DMS153 (cell line): Measurements from ENCODE around the gene ERMAP.
A peak's percentile ranks its signal among the peaks of the same experiment; 100 is the strongest.
"Not testable (repeated sequence)": the region's sequence is repeated elsewhere in the genome, so short reads cannot be mapped to it uniquely, and the experiment has no call there.

Experiments used
- DNase-seq: peaks from one replicate; lab custom pipeline; 2025; lab: John Stamatoyannopoulos, UW

ERMAP gene

DNA sequence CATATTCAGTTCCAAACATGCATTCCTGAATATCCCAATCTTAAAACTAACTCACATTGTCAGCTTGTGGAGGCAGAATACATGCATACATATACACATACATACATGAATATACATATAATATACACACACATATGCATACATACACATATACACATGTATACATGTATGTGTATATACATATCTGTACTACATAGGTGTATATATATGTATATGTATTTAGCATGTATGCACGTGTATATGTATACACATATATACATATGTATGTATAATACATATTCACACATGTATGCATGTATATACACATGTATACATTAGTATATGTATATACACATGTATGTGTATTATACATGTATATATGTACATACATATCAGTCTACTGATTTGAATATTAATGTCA lies 28.3 kb downstream of the ERMAP start:
- DNase-seq = no peak

DNA sequence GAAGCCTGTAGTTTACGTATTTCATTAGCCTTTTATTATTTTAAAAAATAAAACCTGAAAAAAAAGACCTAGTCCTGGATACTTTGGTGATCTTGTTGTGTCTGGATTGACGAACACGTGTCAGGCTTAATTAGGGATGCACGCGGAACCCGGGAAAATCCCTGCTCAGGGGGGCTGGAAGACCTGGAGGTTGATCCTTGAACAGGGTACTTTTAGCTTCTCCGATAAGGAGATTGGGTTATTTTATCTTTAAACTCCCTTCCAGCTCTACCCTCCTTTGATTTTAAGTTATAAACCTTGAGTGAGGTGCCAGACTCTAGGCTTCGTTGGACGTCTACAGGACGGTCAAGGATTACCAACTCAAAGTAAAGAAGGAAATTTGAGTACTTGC lies 28.9 kb downstream of the ERMAP start:
- no peak for DNase-seq

DNA sequence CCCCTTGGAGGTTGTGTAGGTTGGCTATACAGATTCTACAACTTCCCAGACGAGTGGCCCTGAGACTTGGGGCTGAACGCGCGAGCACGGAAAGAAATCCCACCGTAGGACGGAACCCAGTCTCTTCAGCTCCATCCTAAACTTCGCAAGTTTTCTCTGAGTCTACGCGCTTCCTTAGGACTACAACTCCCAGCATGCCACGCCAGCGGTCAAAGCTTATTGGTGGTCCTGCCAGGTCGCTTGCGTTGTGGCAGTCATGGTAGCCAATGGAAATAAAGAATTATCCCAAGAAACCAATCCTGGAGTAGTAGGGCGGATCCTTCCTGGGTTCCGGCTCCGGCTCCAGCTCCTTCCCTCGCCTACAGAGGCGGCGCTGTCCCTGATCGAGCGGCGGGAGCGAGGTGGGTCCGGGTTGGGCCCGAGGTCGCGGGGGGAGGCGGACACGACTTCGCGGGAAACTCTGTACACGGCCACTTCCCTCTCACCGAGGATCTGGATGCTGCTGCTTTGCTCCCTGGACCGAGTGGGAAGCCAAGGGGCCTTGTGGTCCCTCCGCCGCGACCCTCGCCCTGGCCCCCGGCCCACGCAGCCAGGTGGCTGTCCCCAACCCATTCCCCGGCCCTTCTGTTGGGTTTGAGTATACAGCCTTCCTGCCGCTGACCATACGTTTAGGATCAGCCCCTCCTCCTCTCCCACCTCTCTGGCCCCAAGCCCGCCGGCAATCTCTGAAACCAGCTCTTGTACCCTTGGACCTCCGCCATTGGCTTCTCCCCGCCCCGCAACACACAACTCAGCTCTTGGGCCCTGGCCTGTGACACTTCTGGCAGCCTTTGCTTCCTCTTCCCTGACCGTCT lies 29.6 kb downstream of the ERMAP start, which contains the start of gene ZNF691:
TSS of gene ZNF691 (plus strand) at position 357 of the 854 bp plus-strand sequence. CDS start 3,046 bp downstream, outside the sequence.
- DNase-seq = peak; percentile 97

DNA sequence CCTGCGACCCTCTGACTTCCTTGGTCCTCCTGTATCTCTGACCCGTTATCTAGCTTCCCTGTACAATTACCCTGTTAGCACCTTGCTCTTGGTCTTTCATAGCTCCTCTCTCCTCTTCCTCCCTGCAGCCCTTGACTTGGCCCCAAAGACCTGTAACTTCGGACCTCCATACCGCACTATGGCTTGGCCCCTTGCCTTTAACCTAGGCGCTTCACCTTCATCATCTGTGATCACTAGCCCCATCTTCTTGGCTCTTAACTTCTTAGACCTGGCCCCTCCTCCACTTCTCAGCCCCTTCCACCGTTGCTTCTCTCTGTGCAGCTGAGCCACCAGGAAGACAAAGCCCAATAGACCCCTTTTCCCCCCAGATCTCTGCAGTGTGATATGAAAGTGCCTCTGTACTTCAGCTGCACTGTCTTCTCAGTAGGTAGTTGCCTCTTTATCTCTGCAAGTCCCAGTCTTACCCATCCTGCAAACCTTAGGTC lies 30.2 kb downstream of the ERMAP start:
- no peak for DNase-seq

DNA sequence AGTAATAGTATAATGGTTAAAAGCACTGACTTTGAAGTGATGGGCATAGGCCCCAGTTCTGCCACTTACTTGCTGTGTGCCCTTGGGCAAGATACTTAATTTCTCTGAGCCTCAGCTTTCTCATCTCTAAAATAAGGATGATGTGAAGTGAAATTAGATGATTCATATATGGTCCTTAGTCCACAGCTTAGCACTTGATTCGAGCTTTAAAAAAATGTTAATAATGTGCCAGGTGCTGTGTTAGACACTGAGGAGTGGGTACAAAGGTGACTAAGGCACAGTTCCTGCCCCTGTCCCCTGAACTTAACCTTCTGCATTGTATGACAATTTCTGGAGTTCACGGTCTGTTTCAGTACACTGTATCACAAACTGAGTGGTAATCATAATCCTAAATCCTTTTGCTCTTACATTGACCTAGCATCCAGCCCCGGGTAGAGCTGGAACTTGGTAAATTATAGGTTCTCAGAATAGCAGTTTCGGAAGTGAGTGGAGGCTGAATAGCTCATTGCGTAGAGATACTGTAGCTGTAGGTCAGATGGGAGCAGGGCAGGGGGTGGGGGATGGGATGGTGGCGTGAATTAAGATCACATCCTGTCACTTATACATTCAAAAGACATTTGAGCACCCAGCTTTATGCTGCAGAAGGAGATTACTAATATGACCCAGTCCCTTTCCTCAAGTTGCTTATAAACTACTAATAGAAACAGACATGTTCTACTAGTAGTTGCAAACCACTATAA lies 31.0 kb downstream of the ERMAP start:
- no peak for DNase-seq

DNA sequence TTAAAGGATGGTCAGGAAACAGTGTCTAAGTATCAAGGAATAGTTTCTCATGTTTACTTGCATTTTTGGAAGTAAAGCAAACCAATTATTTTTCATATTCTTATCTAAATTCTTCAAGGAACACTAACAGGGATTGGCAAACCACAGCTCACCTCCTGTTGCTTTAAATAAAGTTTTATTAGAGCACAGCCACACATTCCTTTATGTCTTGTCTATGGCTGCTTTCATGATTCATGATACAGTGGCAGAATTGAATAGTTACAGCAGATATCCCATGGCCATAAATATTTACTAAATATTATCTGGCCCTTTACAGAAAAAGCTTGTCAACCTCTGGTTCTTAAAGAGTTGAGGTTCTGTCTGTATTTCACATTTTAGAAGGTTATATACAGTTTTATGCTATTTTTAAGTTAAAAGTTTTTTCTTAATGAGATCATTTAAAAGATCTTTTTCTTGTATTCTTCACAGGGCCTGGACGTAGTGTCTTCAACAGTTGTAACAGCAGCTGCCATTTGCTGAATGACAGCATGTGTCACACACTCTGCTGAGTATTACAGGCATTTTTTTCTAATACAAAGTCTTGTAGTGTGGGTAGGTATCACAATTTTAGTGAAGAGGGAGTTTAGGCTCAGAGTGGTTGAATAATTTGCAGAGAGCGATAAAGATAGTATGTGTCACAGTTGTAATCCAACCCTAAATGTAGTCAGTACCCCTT lies 32.1 kb downstream of the ERMAP start:
- no peak for DNase-seq

DNA sequence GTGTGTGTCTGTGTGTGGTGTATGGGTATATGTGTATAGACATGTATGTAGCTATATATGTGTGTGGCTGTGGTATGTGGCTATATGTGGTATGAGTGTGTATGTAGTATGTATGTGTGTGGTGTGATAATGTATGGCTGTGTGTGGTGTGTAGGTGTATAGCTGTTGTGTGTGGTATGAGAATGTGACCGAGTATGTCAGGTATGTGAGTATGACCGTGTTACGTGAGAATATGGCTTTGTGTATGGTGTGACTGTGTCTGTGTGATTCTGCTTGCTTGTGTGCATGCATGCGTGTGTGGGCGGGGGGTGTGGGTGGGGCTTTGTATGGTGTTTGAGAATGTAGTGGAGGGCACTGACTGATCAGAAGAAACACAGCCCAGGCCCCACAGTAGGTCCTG lies 33.0 kb downstream of the ERMAP start:
- DNase-seq = no peak

DNA sequence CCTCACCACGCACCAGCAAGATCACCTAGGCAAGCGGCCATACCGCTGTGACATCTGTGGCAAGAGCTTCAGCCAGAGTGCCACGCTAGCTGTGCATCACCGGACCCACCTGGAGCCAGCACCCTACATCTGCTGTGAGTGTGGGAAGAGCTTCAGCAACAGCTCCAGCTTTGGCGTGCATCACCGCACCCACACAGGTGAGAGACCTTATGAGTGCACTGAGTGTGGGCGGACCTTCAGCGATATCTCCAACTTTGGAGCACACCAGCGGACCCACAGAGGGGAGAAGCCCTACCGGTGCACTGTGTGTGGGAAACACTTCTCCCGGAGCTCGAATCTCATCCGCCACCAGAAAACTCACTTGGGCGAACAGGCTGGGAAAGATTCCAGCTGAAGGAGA lies 34.5 kb downstream of the ERMAP start:
- no peak for DNase-seq

DNA sequence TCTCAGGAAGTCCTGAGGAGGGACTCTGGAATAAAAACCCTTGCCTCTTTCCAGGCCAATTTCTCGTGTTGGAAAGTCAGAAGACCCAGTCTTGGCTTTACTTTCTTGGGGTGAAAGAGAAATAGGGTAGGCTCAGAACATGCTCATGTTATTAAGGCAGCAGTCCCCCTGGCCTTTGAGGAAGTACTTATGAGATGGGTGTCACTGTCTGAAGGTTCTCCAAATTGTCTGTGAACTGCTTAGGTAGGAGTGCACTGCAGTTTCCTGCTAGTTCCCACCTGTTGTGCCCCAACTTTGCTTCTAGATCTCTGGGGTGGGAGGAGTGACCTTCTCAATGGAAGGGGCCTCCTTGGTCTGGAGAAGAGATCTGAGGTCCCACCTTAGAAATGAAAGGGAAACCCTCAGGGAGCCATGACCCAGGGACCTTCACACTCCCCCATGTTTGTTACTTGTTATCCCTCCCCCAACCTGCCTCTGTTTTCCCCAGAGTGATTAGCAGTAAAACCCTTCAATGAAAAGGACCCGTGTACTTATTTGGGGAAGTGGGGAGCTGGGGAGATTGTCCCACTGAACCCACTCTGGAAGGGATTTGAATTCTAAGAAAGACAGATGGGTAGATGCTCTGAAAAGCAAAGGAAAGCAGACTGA lies 35.2 kb downstream of the ERMAP start:
- no peak for DNase-seq

DNA sequence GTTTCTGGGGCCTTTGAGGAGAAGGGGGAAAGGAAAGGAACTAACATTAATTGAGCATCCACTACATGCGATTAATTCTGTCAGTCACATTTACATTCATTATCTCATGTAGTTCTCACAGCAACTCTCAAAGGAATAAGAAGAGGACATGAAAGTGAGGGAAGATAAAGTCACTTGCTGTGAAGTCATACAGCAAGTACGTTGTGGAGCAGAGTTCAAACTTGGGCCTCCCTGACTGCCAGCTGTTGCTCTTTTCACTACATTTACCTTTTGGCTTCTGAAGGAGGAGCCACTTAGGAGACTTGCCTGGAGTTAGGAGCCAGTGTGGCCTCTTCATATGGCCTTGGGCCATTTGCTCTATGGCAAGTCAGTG lies 35.7 kb downstream of the ERMAP start:
- no peak for DNase-seq

DNA sequence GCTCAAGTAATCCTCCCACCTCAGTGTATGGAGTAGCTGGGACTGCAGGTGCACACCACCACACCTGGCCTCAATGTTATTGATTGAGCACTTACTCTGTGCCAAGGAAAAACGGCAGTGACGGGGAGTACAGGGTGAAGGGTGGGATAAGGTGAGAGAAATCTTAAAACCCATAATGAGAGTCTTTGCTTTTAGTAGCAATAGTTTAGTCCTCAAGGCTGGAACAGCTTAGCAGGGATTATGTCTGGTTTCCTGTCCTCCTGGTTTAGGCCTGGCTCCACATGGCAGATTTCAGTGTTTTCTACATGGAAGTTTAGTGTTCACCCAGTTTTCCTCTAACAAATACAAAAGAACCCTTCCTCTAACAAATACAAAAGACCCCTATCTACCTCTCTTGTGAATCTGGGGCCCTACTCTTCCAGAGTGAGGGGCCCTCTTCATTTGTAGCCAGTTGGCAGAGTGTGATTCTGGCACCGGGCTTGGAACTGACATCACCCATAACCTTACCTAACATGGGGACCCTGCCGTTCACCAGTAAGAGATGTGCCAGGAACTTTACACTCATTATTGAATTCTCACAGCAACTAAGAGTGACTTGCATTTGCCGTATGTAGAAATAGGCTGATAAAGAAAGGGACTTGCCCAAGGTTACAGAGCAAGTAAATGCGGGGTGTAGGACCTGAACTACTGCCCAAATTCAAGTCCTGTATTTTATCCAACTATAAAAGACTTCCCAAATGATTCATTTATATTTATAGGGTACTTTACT lies 36.4 kb downstream of the ERMAP start:
- no peak for DNase-seq

DNA sequence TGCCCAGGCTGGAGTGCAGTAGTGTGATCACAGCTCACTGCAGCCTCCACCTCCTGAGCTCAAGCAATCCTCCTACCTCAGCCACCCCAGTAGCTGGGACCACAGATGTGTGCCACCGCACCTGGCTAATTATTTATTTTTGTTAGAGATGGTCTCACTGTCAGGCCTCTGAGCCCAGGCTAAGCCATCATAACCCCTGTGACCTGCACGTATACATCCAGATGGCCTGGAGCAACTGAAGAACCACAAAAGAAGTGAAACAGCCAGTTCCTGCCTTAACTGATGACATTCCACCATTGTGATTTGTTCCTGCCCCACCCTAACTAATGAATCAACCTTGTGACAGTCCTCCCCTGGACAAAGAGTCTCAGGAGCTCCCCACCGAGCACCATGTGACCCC lies 39.6 kb downstream of the ERMAP start:
- not testable (repeated sequence) for DNase-seq

DNA sequence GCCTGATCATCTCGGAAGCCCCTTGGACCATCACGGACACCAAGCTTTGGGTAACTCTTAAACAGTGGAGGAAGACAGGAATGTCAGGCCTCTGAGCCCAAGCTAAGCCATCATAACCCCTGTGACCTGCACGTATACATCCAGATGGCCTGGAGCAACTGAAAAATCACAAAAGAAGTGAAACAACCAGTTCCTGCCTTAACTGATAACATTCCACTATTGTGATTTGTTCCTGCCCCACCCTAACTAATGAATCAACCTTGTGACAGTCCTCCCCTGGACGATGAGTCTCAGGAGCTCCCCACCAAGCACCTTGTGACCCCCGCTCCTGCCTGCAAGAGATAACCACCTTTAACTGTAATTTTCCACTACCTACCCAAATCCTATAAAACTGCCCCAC lies 42.4 kb downstream of the ERMAP start:
- not testable (repeated sequence) for DNase-seq

DNA sequence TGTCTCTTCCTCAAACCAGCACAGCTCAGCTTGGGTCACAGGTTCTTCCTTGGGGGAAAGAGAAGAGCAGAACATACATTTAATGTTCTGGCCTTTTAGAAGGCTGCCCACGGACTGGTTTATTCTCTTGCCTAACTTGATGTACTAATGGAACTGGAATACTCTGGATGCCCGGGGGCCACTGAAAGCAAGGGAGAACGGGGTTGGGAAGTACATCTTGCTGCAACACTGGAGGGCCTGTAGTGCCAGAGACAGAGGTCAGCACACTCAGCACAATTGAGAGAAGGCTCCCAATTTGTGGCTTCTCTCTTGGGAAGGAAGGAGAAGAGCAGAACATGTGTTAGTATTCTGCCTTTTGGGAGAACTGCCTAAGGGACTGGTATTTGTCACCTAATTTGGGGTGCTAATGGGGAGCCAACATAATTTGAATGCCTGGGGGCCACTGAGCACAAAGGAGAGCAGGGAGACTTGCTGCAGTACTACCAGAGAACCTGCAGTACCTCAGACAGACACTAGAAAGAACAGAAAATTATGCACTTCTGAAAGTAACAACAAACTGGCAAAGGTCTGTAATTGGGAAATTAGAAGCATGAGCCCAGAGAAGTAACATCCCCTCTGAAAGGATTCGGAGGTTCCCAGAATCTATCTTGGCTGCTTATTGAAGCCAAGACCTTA lies 43.6 kb downstream of the ERMAP start:
- DNase-seq = no peak

DNA sequence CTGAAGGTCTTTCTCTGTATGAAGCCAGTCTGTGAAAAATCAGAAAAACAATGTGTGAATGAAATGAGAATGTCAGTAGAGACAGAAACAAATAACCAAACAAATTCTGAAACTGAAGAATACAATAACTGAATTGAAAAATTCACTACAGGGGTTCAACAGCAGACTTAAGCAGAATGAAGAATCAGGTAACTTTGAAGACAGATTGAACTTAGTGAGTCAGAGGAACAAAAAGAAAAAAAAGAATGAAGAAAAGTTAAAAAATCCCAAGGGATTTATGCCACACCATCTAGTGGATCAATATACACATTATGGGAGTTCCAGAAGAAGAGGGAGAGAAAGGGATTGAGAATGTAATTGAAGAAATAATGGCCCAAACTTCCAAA lies 44.1 kb downstream of the ERMAP start:
- no peak for DNase-seq

DNA sequence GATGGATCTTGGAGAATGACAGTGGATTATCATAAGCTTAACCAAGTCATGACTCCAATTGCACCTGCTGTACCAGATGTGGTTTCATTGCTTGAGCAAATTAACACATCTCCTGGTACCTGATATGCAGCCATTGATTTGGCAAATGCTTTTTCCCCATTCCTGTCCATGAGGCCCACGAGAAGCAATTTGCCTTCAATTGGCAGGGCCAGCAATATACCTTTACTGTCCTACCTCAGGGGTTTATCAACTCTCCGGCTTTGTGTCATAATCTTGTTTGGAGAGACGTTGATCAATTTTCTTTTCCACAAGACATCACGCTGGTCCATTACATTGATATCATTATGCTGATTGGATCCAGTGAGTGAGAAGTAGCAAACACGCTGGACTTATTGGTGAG lies 49.6 kb downstream of the ERMAP start:
- DNase-seq = no peak

DNA sequence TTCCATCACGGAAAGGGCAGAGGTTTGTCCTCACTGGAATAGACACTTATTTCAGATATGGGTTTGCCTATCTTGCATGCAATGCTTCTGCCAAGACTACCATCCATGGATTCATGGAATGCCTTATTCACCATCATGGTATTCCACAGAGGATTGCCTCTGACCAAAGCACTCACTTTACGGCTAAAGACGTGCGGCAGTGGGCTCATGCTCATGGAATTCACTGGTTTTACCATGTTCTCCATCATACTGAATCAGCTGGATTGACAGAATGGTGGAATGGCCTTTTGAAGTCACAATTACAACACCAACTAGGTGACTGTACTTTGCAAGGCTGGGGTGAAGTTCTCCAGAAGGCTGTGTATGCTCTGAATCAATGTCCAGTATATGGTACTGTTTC lies 51.5 kb downstream of the ERMAP start:
- not testable (repeated sequence) for DNase-seq

DNA sequence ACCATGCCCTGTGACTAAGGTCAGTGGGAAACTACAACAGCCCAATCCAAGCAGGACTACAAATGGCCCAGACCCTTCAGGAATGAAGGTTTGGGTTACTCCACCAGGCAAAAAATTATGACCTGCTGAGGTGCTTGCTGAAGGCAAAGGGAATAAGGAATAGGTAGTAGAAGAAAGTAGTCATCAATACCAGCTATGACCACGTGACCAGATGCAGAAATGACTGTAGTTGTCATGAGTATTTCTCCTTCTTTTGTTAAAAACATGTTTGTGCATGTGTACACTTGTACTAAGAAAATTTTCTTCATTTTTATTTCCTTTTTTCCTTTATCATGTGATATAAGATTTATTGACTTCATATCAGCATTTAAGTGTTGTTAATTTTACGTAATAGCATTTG lies 52.3 kb downstream of the ERMAP start:
- not testable (repeated sequence) for DNase-seq

DNA sequence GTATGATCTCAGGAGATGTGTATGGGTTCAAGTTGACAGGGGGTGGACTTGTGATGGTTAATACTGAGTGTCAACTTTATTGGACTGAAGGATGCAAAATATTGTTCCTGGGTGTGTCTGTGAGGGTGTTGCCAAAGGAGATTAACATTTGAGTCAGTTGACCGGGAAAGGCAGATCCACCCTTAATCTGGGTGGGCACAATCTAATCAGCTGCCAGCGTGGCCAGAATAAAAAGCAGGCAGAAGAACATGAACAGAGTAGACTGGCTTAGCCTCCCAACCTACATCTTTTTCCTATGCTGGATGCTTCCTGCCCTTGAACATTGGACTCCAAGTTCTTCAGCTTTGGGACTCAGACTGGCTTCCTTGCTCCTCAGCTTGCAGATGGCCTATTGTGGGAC lies 52.8 kb downstream of the ERMAP start:
- not testable (repeated sequence) for DNase-seq

DNA sequence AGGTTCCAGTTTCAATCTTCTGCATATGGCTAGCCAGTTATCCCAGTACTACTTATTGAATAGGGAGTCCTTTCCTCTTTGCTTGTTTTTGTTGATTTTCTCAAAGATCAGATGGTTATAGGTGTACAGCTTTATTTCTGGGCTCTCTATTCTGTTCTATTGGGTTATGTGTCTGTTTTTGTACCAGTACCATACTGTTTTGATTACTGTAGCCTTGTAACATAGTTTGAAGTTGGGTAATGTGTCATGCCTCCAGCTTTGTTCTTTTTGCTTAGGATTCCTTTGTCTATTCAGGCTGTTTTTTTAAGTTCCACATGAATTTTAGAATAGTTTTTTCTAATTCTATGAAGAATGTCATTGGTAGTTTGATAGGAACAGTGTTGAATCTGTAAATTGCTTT lies 56.2 kb downstream of the ERMAP start:
- DNase-seq = not testable (repeated sequence)

DNA sequence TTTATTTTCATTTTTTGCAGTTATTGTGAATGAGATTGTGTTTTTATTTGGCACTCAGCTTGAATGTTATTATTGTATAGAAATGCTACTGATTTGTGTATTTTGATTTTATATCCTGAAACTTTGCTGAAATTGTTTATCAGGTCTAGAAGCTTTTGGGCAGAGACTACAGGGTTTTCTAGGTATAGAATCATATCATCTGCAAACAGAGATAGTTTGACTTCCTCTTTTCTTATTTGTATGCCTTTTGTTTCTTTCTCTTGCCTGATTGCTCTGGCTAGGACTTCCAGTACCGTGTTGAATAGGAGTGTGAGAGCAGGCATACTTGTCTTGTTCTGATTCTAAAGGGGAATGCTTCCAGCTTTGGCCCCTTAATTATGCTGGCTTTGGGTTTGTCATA lies 56.7 kb downstream of the ERMAP start:
- DNase-seq = no peak
